ENCODE data around the gene ZYG11A. TPM values are rescaled to one million over a fixed set of nuclear protein-coding genes. Genes with fewer than 3 reads are reported as not detected.
"Not testable (repeated sequence)": the region's sequence is repeated elsewhere in the genome, so short reads cannot be mapped to it uniquely, and the experiment has no call there.

ZYG11A gene
- total RNA-seq, 2 experiments from 2014 or later, result 0.23 to 0.35 TPM

GRCh38 chr1:52850951-52851350, 8.4 kb downstream of the ZYG11A start:
- CTCF ChIA-PET, result no interaction called here
- Mint-ChIP-seq H3K4me1 (no peaks in the 10 kb centered on the region), H3K36me3 (no peaks in the 10 kb centered on the region), H3K27me3 (peaks cover 13% of the 10 kb centered on the region), H3K27ac (no peak overlapping the region), H3K9me3 (ENCODE audit: low read depth) (no peaks in the 10 kb centered on the region), H3K4me3 (no peak overlapping the region)
- ATAC-seq (no peak), DNase-seq (no peak)

GRCh38 chr1:52852854-52853253, 10.3 kb downstream of the ZYG11A start:
- Mint-ChIP-seq H3K9me3 (ENCODE audit: low read depth) (no peaks in the 10 kb centered on the region), H3K4me3 (no peak overlapping the region), H3K4me1 (no peaks in the 10 kb centered on the region), H3K27me3 (peaks cover 12% of the 10 kb centered on the region), H3K27ac (no peak overlapping the region), H3K36me3 (no peaks in the 10 kb centered on the region)
- DNase-seq, result no peak
- ATAC-seq, result no peak
- CTCF ChIA-PET, result no interaction called here

- no peak for DNase-seq
- CTCF ChIA-PET, result no interaction called here
- Mint-ChIP-seq H3K4me1 (no peaks in the 10 kb centered on the region), H3K27me3 (peaks cover 12% of the 10 kb centered on the region), H3K36me3 (no peaks in the 10 kb centered on the region), H3K27ac (no peak overlapping the region), H3K4me3 (no peak overlapping the region), H3K9me3 (ENCODE audit: low read depth) (no peaks in the 10 kb centered on the region)
- ATAC-seq, result no peak
Observed at GRCh38 chr1:52855584-52855983, 13.0 kb downstream of the ZYG11A start.

GRCh38 chr1:52856026-52856425, 13.5 kb downstream of the ZYG11A start:
- Mint-ChIP-seq H3K27ac (no peak overlapping the region), H3K4me1 (no peaks in the 10 kb centered on the region), H3K27me3 (peaks cover 12% of the 10 kb centered on the region), H3K9me3 (ENCODE audit: low read depth) (no peaks in the 10 kb centered on the region), H3K4me3 (no peak overlapping the region), H3K36me3 (no peaks in the 10 kb centered on the region)
- DNase-seq (no peak), ATAC-seq (no peak)
- CTCF ChIA-PET, result interaction anchor here (1.6 kb wide), 1 partner anchor 11 kb away, joined by 3 read pairs; no protein-coding TSS in a partner anchor

GRCh38 chr1:52857443-52857842, 14.9 kb downstream of the ZYG11A start:
- no peaks in the 10 kb centered on the region for H3K36me3 Mint-ChIP-seq

GRCh38 chr1:52862666-52863458, 20.3 kb downstream of the ZYG11A start:
- ATAC-seq (no peak), DNase-seq (no peak)
- no peak overlapping the region for H3K27ac Mint-ChIP-seq
- H3K36me3 Mint-ChIP-seq, result no peaks in the 10 kb centered on the region
- CTCF ChIA-PET, result no interaction called here
- H3K4me1 Mint-ChIP-seq, result peaks cover 4% of the 10 kb centered on the region
- no peaks in the 10 kb centered on the region for H3K9me3 Mint-ChIP-seq (ENCODE audit: low read depth)
- H3K27me3 Mint-ChIP-seq, result peaks cover 5% of the 10 kb centered on the region
- H3K4me3 Mint-ChIP-seq, result no peak overlapping the region

More at GRCh38 chr1:52857443-52857842, 14.9 kb downstream of the ZYG11A start:
- Mint-ChIP-seq H3K27ac (no peak overlapping the region), H3K9me3 (ENCODE audit: low read depth) (no peaks in the 10 kb centered on the region), H3K4me3 (no peak overlapping the region), H3K27me3 (peaks cover 12% of the 10 kb centered on the region), H3K4me1 (no peaks in the 10 kb centered on the region)
- CTCF ChIA-PET, result interaction anchor here (1.6 kb wide), 1 partner anchor 10 kb away, joined by 3 read pairs; no protein-coding TSS in a partner anchor
- ATAC-seq, result no peak
- DNase-seq, result no peak

- no peaks in the 10 kb centered on the region for H3K36me3 Mint-ChIP-seq
- no peaks in the 10 kb centered on the region for H3K9me3 Mint-ChIP-seq (ENCODE audit: low read depth)
- no peak overlapping the region for H3K4me3 Mint-ChIP-seq
- H3K27me3 Mint-ChIP-seq, result peaks cover 5% of the 10 kb centered on the region
- H3K27ac Mint-ChIP-seq, result no peak overlapping the region
- CTCF ChIA-PET, result interaction anchor here (0.7 to 1.3 kb wide), 2 partner anchors 10 to 24 kb away, joined by 3 to 4 read pairs; no protein-coding TSS in a partner anchor
- ATAC-seq, result no peak
- H3K4me1 Mint-ChIP-seq, result peaks cover 4% of the 10 kb centered on the region
- DNase-seq, result no peak
Observed at GRCh38 chr1:52867087-52867863, 24.7 kb downstream of the ZYG11A start.

GRCh38 chr1:52869727-52870126, 27.2 kb downstream of the ZYG11A start:
- H3K27me3 Mint-ChIP-seq; H3K9me3 Mint-ChIP-seq (ENCODE audit: low read depth); DNase-seq; H3K4me3 Mint-ChIP-seq; ATAC-seq; H3K27ac Mint-ChIP-seq; H3K36me3 Mint-ChIP-seq; H3K4me1 Mint-ChIP-seq: not testable (repeated sequence)
- CTCF ChIA-PET, result interaction anchor here (0.6 kb wide), 1 partner anchor 15 kb away, joined by 3 read pairs; no protein-coding TSS in a partner anchor

GRCh38 chr1:52876843-52877242, 34.3 kb downstream of the ZYG11A start:
- no peak for DNase-seq
- Mint-ChIP-seq H3K27me3 (peaks cover 7% of the 10 kb centered on the region), H3K27ac (no peak overlapping the region), H3K4me3 (no peak overlapping the region), H3K36me3 (no peaks in the 10 kb centered on the region), H3K4me1 (no peaks in the 10 kb centered on the region), H3K9me3 (ENCODE audit: low read depth) (no peaks in the 10 kb centered on the region)
- ATAC-seq, result no peak
- CTCF ChIA-PET, result no interaction called here

- Mint-ChIP-seq H3K4me3 (no peak overlapping the region), H3K9me3 (ENCODE audit: low read depth) (no peaks in the 10 kb centered on the region), H3K27ac (no peak overlapping the region), H3K27me3 (peaks cover 7% of the 10 kb centered on the region), H3K36me3 (no peaks in the 10 kb centered on the region), H3K4me1 (no peaks in the 10 kb centered on the region)
- ATAC-seq, result no peak
- no peak for DNase-seq
- CTCF ChIA-PET, result no interaction called here
Observed at GRCh38 chr1:52877554-52877953, 35.0 kb downstream of the ZYG11A start.

- CTCF ChIA-PET, result no interaction called here
- Mint-ChIP-seq H3K9me3 (ENCODE audit: low read depth) (no peaks in the 10 kb centered on the region), H3K4me1 (no peaks in the 10 kb centered on the region), H3K27ac (no peak overlapping the region), H3K4me3 (no peak overlapping the region), H3K36me3 (no peaks in the 10 kb centered on the region), H3K27me3 (no peaks in the 10 kb centered on the region)
- DNase-seq (no peak), ATAC-seq (no peak)
Observed at GRCh38 chr1:52880206-52880605, 37.6 kb downstream of the ZYG11A start.

- H3K27me3 Mint-ChIP-seq, result no peaks in the 10 kb centered on the region
- no peak overlapping the region for H3K27ac Mint-ChIP-seq
- H3K9me3 Mint-ChIP-seq (ENCODE audit: low read depth), result no peaks in the 10 kb centered on the region
- CTCF ChIA-PET, result interaction anchor here (1.4 kb wide), 1 partner anchor 34 kb away, joined by 4 read pairs; the partner anchor contains the start of gene ECHDC2
- no peak for ATAC-seq
- H3K4me1 Mint-ChIP-seq, result no peaks in the 10 kb centered on the region
- H3K4me3 Mint-ChIP-seq, result no peak overlapping the region
- no peak for DNase-seq
- H3K36me3 Mint-ChIP-seq, result no peaks in the 10 kb centered on the region
Observed at GRCh38 chr1:52887483-52887882, 44.9 kb downstream of the ZYG11A start.

GRCh38 chr1:52892424-52893215, 50.1 kb downstream of the ZYG11A start:
- no peak for ATAC-seq
- H3K4me1 Mint-ChIP-seq, result no peaks in the 10 kb centered on the region
- H3K4me3 Mint-ChIP-seq, result no peak overlapping the region
- CTCF ChIA-PET, result interaction anchor here (1.7 kb wide), 1 partner anchor 13 kb away, joined by 7 read pairs; no protein-coding TSS in a partner anchor
- H3K27ac Mint-ChIP-seq, result no peak overlapping the region
- no peaks in the 10 kb centered on the region for H3K9me3 Mint-ChIP-seq (ENCODE audit: low read depth)
- DNase-seq, result no peak
- H3K36me3 Mint-ChIP-seq, result no peaks in the 10 kb centered on the region
- H3K27me3 Mint-ChIP-seq, result no peaks in the 10 kb centered on the region
